Fibroblast of pulmonary artery (primary cell): Measurements from ENCODE around the gene PSPN.

ENCODE experiments used
- DNase-seq: peaks from one replicate; pipeline ENCODE4 v3.0.0-alpha.2; 2010; ENCODE audit warnings: low read depth
- H3K4me3 ChIP-seq: replicated peaks from 2 replicates; pipeline ENCODE4 v1.5.1; 2011; ENCODE audit warnings: low read depth, mild to moderate bottlenecking, control low read depth, low read length, moderate library complexity
- CTCF ChIP-seq: IDR thresholded peaks from 2 replicates; pipeline ENCODE4 v1.5.1; 2011; ENCODE audit warnings: mild to moderate bottlenecking, control low read depth, low read length, inconsistent platforms; ENCODE audit errors: missing control alignments

The PSPN gene

GRCh38 chr19:6413721-6414643 is 38.2 kb upstream of the PSPN start:
- TF ChIP-seq CTCF, result no peak
- DNase-seq, result no peak
- no peak overlapping the region for H3K4me3 ChIP-seq

GRCh38 chr19:6413291-6413690 is 37.6 kb upstream of the PSPN start:
- H3K4me3 ChIP-seq, result no peak overlapping the region
- no peak for TF ChIP-seq CTCF
- no peak for DNase-seq

DNA sequence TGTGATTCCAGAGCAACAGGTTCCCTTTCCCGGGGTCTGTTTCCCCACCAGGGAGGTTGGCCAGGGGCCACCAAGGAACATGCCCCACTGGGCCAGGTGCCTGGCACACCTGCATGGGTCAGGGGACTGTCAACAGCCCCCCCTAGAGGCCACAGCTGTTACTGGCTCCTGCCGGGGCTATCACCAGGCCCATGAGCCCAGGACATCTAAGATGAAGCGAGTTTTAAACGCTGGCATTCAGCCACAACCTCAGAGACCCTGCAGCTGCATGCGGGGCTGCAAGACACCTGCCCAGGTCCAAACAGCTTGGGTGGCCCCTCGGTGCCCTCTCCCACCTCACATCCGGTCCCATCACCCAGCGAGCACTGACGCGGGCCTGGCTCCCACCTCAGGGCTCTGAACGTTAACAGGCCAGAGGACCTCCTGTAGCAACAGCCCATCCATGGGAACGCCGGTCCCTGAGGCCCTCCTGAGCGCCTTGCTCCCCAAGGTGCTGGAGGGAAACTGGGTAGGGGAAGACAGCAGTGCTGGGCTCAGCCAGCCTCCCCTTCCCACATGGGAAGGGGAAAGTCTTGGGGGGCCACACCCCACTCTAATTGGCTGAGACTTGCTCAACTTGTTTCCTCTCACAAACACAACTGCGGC is 36.8 kb upstream of the PSPN start:
- no peak overlapping the region for H3K4me3 ChIP-seq
- TF ChIP-seq CTCF, result peak; percentile 57
- DNase-seq, result peak; percentile 21

DNA sequence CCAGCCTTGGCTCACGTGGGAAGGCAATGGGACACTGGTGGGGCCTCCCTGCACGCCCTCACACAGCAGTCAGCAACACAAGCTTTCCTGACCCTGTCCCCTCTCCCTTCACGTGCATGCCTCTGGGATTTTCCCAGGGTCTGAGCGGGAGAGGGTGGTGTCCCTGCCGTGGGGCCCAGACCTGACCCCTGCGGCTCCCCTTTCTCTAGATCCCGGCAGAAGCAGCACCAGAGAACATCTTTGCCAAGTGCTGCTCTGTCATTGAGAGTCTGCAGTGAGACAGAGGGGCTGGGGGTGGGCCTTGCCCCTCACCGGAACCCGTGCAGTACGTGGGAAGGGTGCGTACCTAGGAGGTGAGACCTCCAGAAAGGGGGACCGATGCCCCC is 36.3 kb upstream of the PSPN start:
- no peak overlapping the region for H3K4me3 ChIP-seq
- no peak for TF ChIP-seq CTCF
- DNase-seq, result no peak

- no peak overlapping the region for H3K4me3 ChIP-seq
- TF ChIP-seq CTCF, result no peak
- DNase-seq, result no peak
These were observed 33.6 kb upstream of the PSPN start for GRCh38 chr19:6409346-6409745.

GRCh38 chr19:6406401-6406800 is 30.7 kb upstream of the PSPN start:
- DNase-seq, result no peak
- TF ChIP-seq CTCF, result no peak
- H3K4me3 ChIP-seq, result no peak overlapping the region
